Right lobe of liver (tissue), 4 donors: Measurements from ENCODE around the gene SHISA9.

Source experiments
- CTCF ChIP-seq, 4 donors: fragments of 200-600 bp in 3 of 4; fragments of 450-650 bp in 1 of 4; IDR thresholded peaks; one replicate each; pipeline versions ENCODE4 v1.5.1 to v1.8.0; 2016 to 2022; ENCODE audit warnings: antibody characterized with exemption in 4 of 4, mild to moderate bottlenecking in 2 of 4
- POLR2A ChIP-seq: fragments of 450-650 bp; IDR thresholded peaks from one replicate; pipeline ENCODE4 v1.6.1; 2017; ENCODE audit warnings: antibody characterized with exemption, mild to moderate bottlenecking
- donor health status: DM: no; HTN: no; CAD: no.
- donor health status: DM: no; HTN: no; CAD: no.
- donor health status: DM: no; HTN: yes; CAD: no.

- TF ChIP-seq POLR2A: no peak
- no peak for TF ChIP-seq CTCF (IDR thresholded peaks at IDR 0.05)
Observed at GRCh38 chr16:13030769-13031168, 129.4 kb downstream of the SHISA9 start.
